ENCODE data around the gene LLGL1. TPM values are rescaled to one million over a fixed set of nuclear protein-coding genes. Genes with fewer than 3 reads are reported as not detected.

Gene LLGL1
- total RNA-seq, 1 donor from 2014 or later, result 43.5 TPM

GRCh38 chr17:18238299-18238698, 12.9 kb downstream of the LLGL1 start:
- H3K4me1 Mint-ChIP-seq (ENCODE audit: low read depth, unreplicated experiment), result peaks cover 6% of the 10 kb centered on the region
- Histone ChIP-seq H3K9ac (ENCODE audit: low read length) (no peak overlapping the region), H4K20me1 (ENCODE audit: insufficient read depth, low read length) (peaks cover 12% of the 10 kb centered on the region), H3K9me3 (ENCODE audit: insufficient read depth, low read depth, low read length) (no peaks in the 10 kb centered on the region), H3K79me2 (ENCODE audit: insufficient read depth, low read length) (no peaks in the 10 kb centered on the region), H3K4me2 (ENCODE audit: low read length) (no peak overlapping the region), H3K27me3 (ENCODE audit: insufficient read depth, low read length) (no peaks in the 10 kb centered on the region), H2AFZ (ENCODE audit: low read depth, low read length) (no peak overlapping the region), H3K36me3 (ENCODE audit: insufficient read depth, low read length) (peaks cover 3% of the 10 kb centered on the region), H3K27ac (ENCODE audit: low read depth, low read length) (no peak overlapping the region), H3K4me1 (ENCODE audit: insufficient read depth, low read length) (peaks cover 17% of the 10 kb centered on the region), H3K4me3 (ENCODE audit: insufficient read depth, low read depth, low read length) (no peak overlapping the region)
- FAIRE-seq (no peak), DNase-seq (ENCODE audit: low read depth) (no peak)
- no peak overlapping the region for H3K4me3 Mint-ChIP-seq (ENCODE audit: unreplicated experiment)
- H3K27ac Mint-ChIP-seq (ENCODE audit: unreplicated experiment), result no peak overlapping the region
- H3K9me3 Mint-ChIP-seq (ENCODE audit: unreplicated experiment), result no peaks in the 10 kb centered on the region
- TF ChIP-seq EZH2 (IDR thresholded peaks at IDR 0.05; ENCODE audit: insufficient read depth, low read length) (no peak), CTCF (IDR thresholded peaks at IDR 0.05; ENCODE audit: insufficient read depth, low read depth, low read length) (no peak)
- H3K27me3 Mint-ChIP-seq (ENCODE audit: low read depth, unreplicated experiment), result no peaks in the 10 kb centered on the region
- H3K36me3 Mint-ChIP-seq (ENCODE audit: low read depth, unreplicated experiment), result peaks cover 21% of the 10 kb centered on the region

GRCh38 chr17:18240449-18240848, 15.0 kb downstream of the LLGL1 start:
- H3K4me2 ChIP-seq (ENCODE audit: low read length), result no peak overlapping the region
- Mint-ChIP-seq H3K4me3 (ENCODE audit: unreplicated experiment) (no peak overlapping the region), H3K36me3 (ENCODE audit: low read depth, unreplicated experiment) (peaks cover 23% of the 10 kb centered on the region), H3K27ac (ENCODE audit: unreplicated experiment) (no peak overlapping the region), H3K9me3 (ENCODE audit: unreplicated experiment) (no peaks in the 10 kb centered on the region), H3K27me3 (ENCODE audit: low read depth, unreplicated experiment) (no peaks in the 10 kb centered on the region), H3K4me1 (ENCODE audit: low read depth, unreplicated experiment) (peaks cover 6% of the 10 kb centered on the region)
- H3K4me3 ChIP-seq (ENCODE audit: insufficient read depth, low read depth, low read length), result no peak overlapping the region
- peaks cover 13% of the 10 kb centered on the region for H3K4me1 ChIP-seq (ENCODE audit: insufficient read depth, low read length)
- H3K79me2 ChIP-seq (ENCODE audit: insufficient read depth, low read length), result no peaks in the 10 kb centered on the region
- H2AFZ ChIP-seq (ENCODE audit: low read depth, low read length), result no peak overlapping the region
- FAIRE-seq (no peak), DNase-seq (ENCODE audit: low read depth) (no peak)
- TF ChIP-seq CTCF (IDR thresholded peaks at IDR 0.05; ENCODE audit: insufficient read depth, low read depth, low read length) (no peak), EZH2 (IDR thresholded peaks at IDR 0.05; ENCODE audit: insufficient read depth, low read length) (no peak)
- H3K36me3 ChIP-seq (ENCODE audit: insufficient read depth, low read length), result peaks cover 10% of the 10 kb centered on the region
- H3K9ac ChIP-seq (ENCODE audit: low read length), result no peak overlapping the region
- H3K27ac ChIP-seq (ENCODE audit: low read depth, low read length), result no peak overlapping the region
- H4K20me1 ChIP-seq (ENCODE audit: insufficient read depth, low read length), result peaks cover 23% of the 10 kb centered on the region
- H3K9me3 ChIP-seq (ENCODE audit: insufficient read depth, low read depth, low read length), result no peaks in the 10 kb centered on the region
- H3K27me3 ChIP-seq (ENCODE audit: insufficient read depth, low read length), result no peaks in the 10 kb centered on the region

GRCh38 chr17:18241229-18241871, 15.9 kb downstream of the LLGL1 start:
- Mint-ChIP-seq H3K27ac (ENCODE audit: unreplicated experiment) (peak overlapping the region; percentile 75), H3K27me3 (ENCODE audit: low read depth, unreplicated experiment) (no peaks in the 10 kb centered on the region), H3K4me3 (ENCODE audit: unreplicated experiment) (no peak overlapping the region), H3K4me1 (ENCODE audit: low read depth, unreplicated experiment) (no peaks in the 10 kb centered on the region), H3K36me3 (ENCODE audit: low read depth, unreplicated experiment) (peaks cover 25% of the 10 kb centered on the region), H3K9me3 (ENCODE audit: unreplicated experiment) (no peaks in the 10 kb centered on the region)
- H3K9ac ChIP-seq (ENCODE audit: low read length), result no peak overlapping the region
- no peak overlapping the region for H2AFZ ChIP-seq (ENCODE audit: low read depth, low read length)
- H4K20me1 ChIP-seq (ENCODE audit: insufficient read depth, low read length), result peaks cover 32% of the 10 kb centered on the region
- no peak for FAIRE-seq
- H3K36me3 ChIP-seq (ENCODE audit: insufficient read depth, low read length), result peaks cover 17% of the 10 kb centered on the region
- TF ChIP-seq CTCF (IDR thresholded peaks at IDR 0.05; ENCODE audit: insufficient read depth, low read depth, low read length), result no peak
- TF ChIP-seq EZH2 (IDR thresholded peaks at IDR 0.05; ENCODE audit: insufficient read depth, low read length), result no peak
- no peaks in the 10 kb centered on the region for H3K9me3 ChIP-seq (ENCODE audit: insufficient read depth, low read depth, low read length)
- no peaks in the 10 kb centered on the region for H3K79me2 ChIP-seq (ENCODE audit: insufficient read depth, low read length)
- H3K27me3 ChIP-seq (ENCODE audit: insufficient read depth, low read length), result no peaks in the 10 kb centered on the region
- H3K27ac ChIP-seq (ENCODE audit: low read depth, low read length), result no peak overlapping the region
- no peak for DNase-seq (ENCODE audit: low read depth)
- H3K4me1 ChIP-seq (ENCODE audit: insufficient read depth, low read length), result peaks cover 4% of the 10 kb centered on the region
- no peak overlapping the region for H3K4me2 ChIP-seq (ENCODE audit: low read length)
- H3K4me3 ChIP-seq (ENCODE audit: insufficient read depth, low read depth, low read length), result no peak overlapping the region

Data from astrocyte (in vitro differentiated cells and primary cell).